AG09309 (cell line): Measurements from ENCODE around the gene SLC22A23.

Experiments used
- DNase-seq: peaks from one replicate; pipeline ENCODE4 v3.0.0-alpha.2; 2010; ENCODE audit warnings: low read depth
- H3K4me3 ChIP-seq: 2 replicates; pipeline ENCODE4 v1.5.1; 2011; ENCODE audit warnings: mild to moderate bottlenecking, low read depth, low read length, moderate library complexity; ENCODE audit not compliant: control insufficient read depth
- TF ChIP-seq, protein P1 (sequence below): IDR thresholded peaks from 2 replicates; pipeline ENCODE4 v1.5.1; 2011; ENCODE audit warnings: mild to moderate bottlenecking, low read depth, low read length, inconsistent platforms; ENCODE audit not compliant: insufficient read depth, control insufficient read depth; ENCODE audit errors: missing control alignments

The SLC22A23 gene

GRCh38 chr6:3355358-3356055 lies 101.3 kb downstream of the SLC22A23 start:
- no peak overlapping the region for H3K4me3 ChIP-seq
- TF ChIP-seq, protein P1, sequence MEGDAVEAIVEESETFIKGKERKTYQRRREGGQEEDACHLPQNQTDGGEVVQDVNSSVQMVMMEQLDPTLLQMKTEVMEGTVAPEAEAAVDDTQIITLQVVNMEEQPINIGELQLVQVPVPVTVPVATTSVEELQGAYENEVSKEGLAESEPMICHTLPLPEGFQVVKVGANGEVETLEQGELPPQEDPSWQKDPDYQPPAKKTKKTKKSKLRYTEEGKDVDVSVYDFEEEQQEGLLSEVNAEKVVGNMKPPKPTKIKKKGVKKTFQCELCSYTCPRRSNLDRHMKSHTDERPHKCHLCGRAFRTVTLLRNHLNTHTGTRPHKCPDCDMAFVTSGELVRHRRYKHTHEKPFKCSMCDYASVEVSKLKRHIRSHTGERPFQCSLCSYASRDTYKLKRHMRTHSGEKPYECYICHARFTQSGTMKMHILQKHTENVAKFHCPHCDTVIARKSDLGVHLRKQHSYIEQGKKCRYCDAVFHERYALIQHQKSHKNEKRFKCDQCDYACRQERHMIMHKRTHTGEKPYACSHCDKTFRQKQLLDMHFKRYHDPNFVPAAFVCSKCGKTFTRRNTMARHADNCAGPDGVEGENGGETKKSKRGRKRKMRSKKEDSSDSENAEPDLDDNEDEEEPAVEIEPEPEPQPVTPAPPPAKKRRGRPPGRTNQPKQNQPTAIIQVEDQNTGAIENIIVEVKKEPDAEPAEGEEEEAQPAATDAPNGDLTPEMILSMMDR: no peak
- no peak for DNase-seq

GRCh38 chr6:3355011-3355357 lies 101.9 kb downstream of the SLC22A23 start:
- no peak overlapping the region for H3K4me3 ChIP-seq
- no peak for DNase-seq
- TF ChIP-seq, protein P1: no peak

DNA sequence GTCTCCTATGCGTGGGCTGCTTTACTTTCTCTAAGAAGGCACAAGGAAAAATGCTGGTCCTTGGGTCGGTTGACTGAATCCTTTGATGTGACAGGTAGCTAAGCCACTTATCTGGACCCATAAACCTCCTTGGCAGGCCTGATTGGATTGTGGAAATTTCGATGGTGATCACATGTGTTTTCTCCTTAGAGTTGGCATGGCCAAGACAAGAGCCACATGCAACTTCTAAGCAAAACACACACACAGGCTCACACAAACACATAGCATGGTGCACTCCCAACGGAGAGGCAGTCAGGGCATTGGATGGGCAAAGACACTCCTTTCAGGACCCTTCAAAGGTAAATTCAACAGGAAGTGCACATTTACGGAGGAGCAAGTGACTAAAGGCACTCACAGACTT lies 102.9 kb downstream of the SLC22A23 start:
- no peak for DNase-seq
- TF ChIP-seq, protein P1: no peak
- no peak overlapping the region for H3K4me3 ChIP-seq

- no peak overlapping the region for H3K4me3 ChIP-seq
- TF ChIP-seq, protein P1: no peak
- no peak for DNase-seq
Measured at GRCh38 chr6:3353213-3353903, 103.5 kb downstream of the SLC22A23 start.

- no peak overlapping the region for H3K4me3 ChIP-seq
- TF ChIP-seq, protein P1: no peak
- no peak for DNase-seq
Measured at GRCh38 chr6:3352678-3353077, 104.2 kb downstream of the SLC22A23 start.

DNA sequence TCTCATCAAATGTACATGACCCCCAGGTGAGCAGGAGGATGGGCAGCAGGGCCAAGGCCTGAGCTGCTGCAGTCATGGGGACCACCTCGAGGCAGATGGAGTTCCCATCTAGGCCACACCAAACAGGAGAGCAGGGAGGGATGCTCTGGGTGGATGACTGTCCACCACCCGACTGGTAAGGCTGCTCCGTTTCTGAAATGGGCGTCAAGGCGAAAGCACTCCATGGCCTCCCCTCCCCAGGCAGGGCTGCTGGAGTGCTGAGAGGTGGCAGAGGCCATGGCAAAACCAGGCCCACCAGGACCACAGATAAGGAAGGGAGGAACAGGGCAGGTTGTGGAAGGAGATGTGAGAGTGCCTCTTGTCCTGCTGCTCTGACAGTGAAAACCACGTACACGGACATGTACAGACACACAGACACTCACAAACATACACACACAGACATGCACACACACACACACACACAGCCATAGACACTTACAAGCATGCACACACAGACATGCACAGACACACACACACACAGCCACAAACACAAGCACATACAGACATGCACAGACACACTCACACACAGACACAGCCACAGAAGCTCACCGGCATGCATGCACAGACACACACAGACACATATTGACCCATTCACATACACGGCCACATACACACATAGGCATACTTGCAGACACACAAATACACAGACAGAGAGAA lies 104.9 kb downstream of the SLC22A23 start:
- no peak for DNase-seq
- TF ChIP-seq, protein P1: no peak
- H3K4me3 ChIP-seq: no peak overlapping the region
